Kidney (tissue), 14 donors: ENCODE measurements around the gene DPH2. TPM values are rescaled to one million over a fixed set of nuclear protein-coding genes. Genes with fewer than 3 reads are reported as not detected.

Source experiments
- DNase-seq, 5 donors: peaks; one replicate each; pipeline ENCODE4 v3.0.0-alpha.2; 2013 to 2020
- FAIRE-seq: peaks from 2 replicates; lab custom pipeline; 2012; peaks lifted over from hg19 to GRCh38; lab: Jason Lieb, UNC
- H3K27ac ChIP-seq, 2 donors: one replicate each; pipeline ENCODE4 v1.7.0; 2013; ENCODE audit warnings: low read depth in 2 of 2, low read length in 2 of 2, inconsistent platforms in 1 of 2
- H3K27me3 ChIP-seq: one replicate; pipeline ENCODE4 v1.7.1; 2013; ENCODE audit warnings: low read length, inconsistent platforms; ENCODE audit not compliant: control insufficient read depth, insufficient read depth
- H3K36me3 ChIP-seq, 3 donors: one replicate each; pipeline versions ENCODE4 v1.7.0 to v1.7.1; 2013; ENCODE audit warnings: low read length in 3 of 3, control low read depth in 1 of 3, inconsistent platforms in 1 of 3; ENCODE audit not compliant: insufficient read depth in 3 of 3, control insufficient read depth in 2 of 3
- H3K4me1 ChIP-seq, 3 donors: one replicate each; pipeline versions ENCODE4 v1.7.0 to v1.7.1; 2013; ENCODE audit warnings: low read length in 3 of 3, inconsistent platforms in 1 of 3, low read depth in 1 of 3; ENCODE audit not compliant: control insufficient read depth in 2 of 3, insufficient read depth in 2 of 3
- H3K4me3 ChIP-seq, 3 donors: one replicate each; pipeline versions ENCODE4 v1.7.0 to v1.8.1; 2013; ENCODE audit warnings: low read length in 3 of 3, control low read depth in 1 of 3, inconsistent platforms in 1 of 3
- H3K9ac ChIP-seq, 3 donors: one replicate each; pipeline versions ENCODE4 v1.7.0 to v1.7.1; 2013; ENCODE audit warnings: low read length in 3 of 3, control low read depth in 1 of 3, inconsistent platforms in 1 of 3
- H3K9me3 ChIP-seq, 3 donors: one replicate each; pipeline versions ENCODE4 v1.7.0 to v1.7.1; 2013; ENCODE audit warnings: low read length in 3 of 3, control low read depth in 1 of 3, inconsistent platforms in 1 of 3; ENCODE audit not compliant: control insufficient read depth in 2 of 3, insufficient read depth in 1 of 3
- CTCF ChIP-seq: IDR thresholded peaks from 3 replicates; pipeline ENCODE4 v1.5.1; 2012; ENCODE audit warnings: mild to moderate bottlenecking, moderate library complexity, borderline replicate concordance; ENCODE audit not compliant: insufficient read depth; ENCODE audit errors: extremely low read depth
- intact Hi-C: fragments of 100-400 bp; cut with DNase I; formaldehyde crosslinking; loops from one replicate; pipeline ENCODE4 v1.11.1; 2022
- polyA plus RNA-seq: library from polyadenylated mRNA; stranded (reverse); fragments of 350-450 nt; fragmentation: Illumina TruSeq; extraction: RNeasy Lipid Tissue Mini Kit (QIAGEN cat#74804); gene quantifications from one replicate; pipeline ENCODE4 v1.2.3, GENCODE V29; 2014; ENCODE audit warnings: low read depth, low replicate concordance; ENCODE audit not compliant: insufficient read depth
- total RNA-seq: library from RNA; stranded (reverse); fragmentation: NEBNext Ultra II Directional; extraction: Animal tissue kit (Norgen Biotek cat#: 25700); gene quantifications from one replicate; pipeline ENCODE4 v1.2.1, GENCODE V29; 2021
- donor health status: control.
- donor health status: control.
- donor health status: control.
- donor health status: control.
- donor health status: control.
- donor health status: DM: yes; HTN: yes; CAD: no.
- donor health status: Normal renal cell carcinoma (clear cell type).

DPH2 gene
- total and polyA plus RNA-seq, 2 donors from 2014 or later: 15.9 to 24.0 TPM

- Histone ChIP-seq H3K27me3 (no peaks in the 10 kb centered on the region), H3K4me3 (peak overlapping the region; percentile 64 to 77 (median 73)), H3K4me1 (peaks cover 0 to 39% (median 7%) of the 10 kb centered on the region in 3 donors), H3K27ac (peak overlapping the region in 1 of 2 donors; percentile 97), H3K9me3 (no peaks in the 10 kb centered on the region), H3K36me3 (peaks cover 4 to 26% (median 5%) of the 10 kb centered on the region in 3 donors), H3K9ac (peak overlapping the region in 1 of 3 donors; percentile 88)
- FAIRE-seq (no peak), DNase-seq (no peak)
- TF ChIP-seq CTCF: no peak
- intact Hi-C loops: no loop called here
Observed at GRCh38 chr1:43976045-43976444, 6.2 kb downstream of the DPH2 start.

- Histone ChIP-seq H3K9me3 (no peaks in the 10 kb centered on the region), H3K27me3 (no peaks in the 10 kb centered on the region), H3K36me3 (peaks cover 4 to 26% (median 5%) of the 10 kb centered on the region in 3 donors), H3K4me1 (peaks cover 0 to 37% (median 7%) of the 10 kb centered on the region in 3 donors), H3K4me3 (peak overlapping the region in 1 of 3 donors; percentile 73), H3K27ac (no peak overlapping the region), H3K9ac (no peak overlapping the region)
- DNase-seq: no peak
- no peak for TF ChIP-seq CTCF
- FAIRE-seq: no peak
- intact Hi-C loops: no loop called here
Observed at GRCh38 chr1:43976890-43977289, 7.1 kb downstream of the DPH2 start.

- Histone ChIP-seq H3K27ac (no peak overlapping the region), H3K9me3 (no peaks in the 10 kb centered on the region), H3K36me3 (peaks cover 4 to 26% (median 5%) of the 10 kb centered on the region in 3 donors), H3K9ac (no peak overlapping the region), H3K4me1 (peaks cover 0 to 37% (median 7%) of the 10 kb centered on the region in 3 donors), H3K27me3 (no peaks in the 10 kb centered on the region), H3K4me3 (peak overlapping the region in 1 of 3 donors; percentile 18)
- DNase-seq (no peak), FAIRE-seq (no peak)
- intact Hi-C loops: no loop called here
- TF ChIP-seq CTCF: no peak
Observed at GRCh38 chr1:43977376-43978263, 7.8 kb downstream of the DPH2 start.
